Measurements from ENCODE around the gene TMEM255A.
"Not testable (repeated sequence)": the region's sequence is repeated elsewhere in the genome, so short reads cannot be mapped to it uniquely, and the experiment has no call there.

TMEM255A gene

GRCh38 chrX:120310861-120311726 lies at the start of gene TMEM255A:
TMEM255A (minus strand) TSS chrX:120311461; CDS start chrX:120311309, 152 bp downstream.
- DNase-seq (ENCODE audit: low read depth), result no peak

GRCh38 chrX:120358737-120359456 lies 47.6 kb upstream of the TMEM255A start:
- no peak for DNase-seq (ENCODE audit: low read depth)

DNA sequence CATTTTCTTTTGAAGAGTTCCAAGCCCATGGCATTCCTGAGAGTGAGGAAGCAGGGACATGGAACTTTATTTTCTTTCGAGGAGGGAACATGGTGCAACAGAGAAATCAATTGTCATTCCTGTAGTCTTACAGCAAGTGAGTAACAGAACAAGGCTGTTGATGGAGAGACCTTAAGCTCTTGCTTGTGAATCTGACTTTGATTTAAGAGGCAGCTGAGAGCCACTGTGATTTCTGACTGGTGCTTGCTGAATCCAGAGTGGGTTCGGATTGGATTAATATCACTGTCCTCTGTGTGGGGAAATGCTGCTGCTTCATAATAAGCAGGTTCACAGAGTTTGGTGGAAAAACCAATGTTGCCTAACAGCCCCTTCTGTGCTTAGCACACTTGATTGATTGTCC lies 45.9 kb upstream of the TMEM255A start:
- DNase-seq (ENCODE audit: low read depth), result no peak

DNA sequence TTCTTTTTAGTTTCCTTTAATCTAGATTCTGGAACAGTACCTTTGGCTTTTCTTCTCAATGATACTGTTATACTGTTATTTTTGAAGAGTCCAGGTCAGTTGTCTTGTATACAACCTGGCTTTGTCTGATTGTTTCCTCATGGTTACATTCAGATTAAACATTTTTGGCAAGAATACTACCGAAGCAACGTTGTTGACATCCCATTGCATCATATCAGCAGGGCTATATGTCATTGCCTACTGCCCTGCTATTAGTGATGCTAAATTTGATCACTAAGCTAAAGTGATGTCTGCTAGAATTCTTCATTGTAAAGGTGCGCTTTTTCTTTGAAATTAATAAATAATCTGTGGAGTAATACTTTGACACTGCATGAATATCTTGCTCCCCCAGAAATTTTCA lies 44.8 kb upstream of the TMEM255A start:
- DNase-seq (ENCODE audit: low read depth), result no peak

DNA sequence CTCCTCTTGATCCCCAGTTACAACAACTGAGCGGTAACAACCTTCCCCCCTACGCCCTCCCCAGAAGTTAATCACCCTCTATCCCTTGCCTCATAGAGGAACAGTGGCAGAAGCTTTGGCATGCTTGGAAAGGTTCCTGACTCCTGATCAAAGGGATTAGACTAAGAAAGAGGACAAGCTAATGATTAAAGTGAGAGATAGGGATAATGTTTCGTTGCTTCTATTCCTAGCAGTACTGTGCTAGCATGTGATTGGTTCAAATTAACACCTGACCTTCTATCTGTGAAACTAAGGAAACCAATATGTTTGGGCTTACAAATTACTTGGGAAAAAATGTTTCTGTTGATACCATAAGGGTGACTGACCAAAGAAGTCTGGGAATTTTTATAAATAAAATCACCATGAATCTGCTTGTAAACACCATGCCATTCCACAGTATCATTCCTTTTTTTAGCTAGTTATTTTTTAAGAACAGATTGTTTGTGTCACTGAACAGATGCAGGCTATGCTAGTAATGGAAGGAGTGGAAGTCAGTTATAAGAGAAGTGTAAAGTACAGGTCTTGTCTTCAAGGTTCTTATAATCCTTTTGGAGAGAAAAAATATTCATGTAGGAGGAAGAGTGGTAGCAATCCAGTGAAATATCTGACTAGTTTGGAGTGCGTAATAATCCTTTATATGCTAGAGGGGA lies 39.3 kb upstream of the TMEM255A start:
- no peak for DNase-seq (ENCODE audit: low read depth)

- DNase-seq (ENCODE audit: low read depth), result not testable (repeated sequence)
Observed at GRCh38 chrX:120344566-120344965, 33.3 kb upstream of the TMEM255A start.

GRCh38 chrX:120336899-120337298 lies 25.6 kb upstream of the TMEM255A start:
- DNase-seq (ENCODE audit: low read depth), result no peak

- no peak for DNase-seq (ENCODE audit: low read depth)
Observed at GRCh38 chrX:120335289-120335688, 24.0 kb upstream of the TMEM255A start.

- no peak for DNase-seq (ENCODE audit: low read depth)
Observed at GRCh38 chrX:120334603-120335002, 23.3 kb upstream of the TMEM255A start.

- no peak for DNase-seq (ENCODE audit: low read depth)
Observed at GRCh38 chrX:120334151-120334550, 22.9 kb upstream of the TMEM255A start.

- no peak for DNase-seq (ENCODE audit: low read depth)
Observed at GRCh38 chrX:120332394-120332793, 21.1 kb upstream of the TMEM255A start.

DNA sequence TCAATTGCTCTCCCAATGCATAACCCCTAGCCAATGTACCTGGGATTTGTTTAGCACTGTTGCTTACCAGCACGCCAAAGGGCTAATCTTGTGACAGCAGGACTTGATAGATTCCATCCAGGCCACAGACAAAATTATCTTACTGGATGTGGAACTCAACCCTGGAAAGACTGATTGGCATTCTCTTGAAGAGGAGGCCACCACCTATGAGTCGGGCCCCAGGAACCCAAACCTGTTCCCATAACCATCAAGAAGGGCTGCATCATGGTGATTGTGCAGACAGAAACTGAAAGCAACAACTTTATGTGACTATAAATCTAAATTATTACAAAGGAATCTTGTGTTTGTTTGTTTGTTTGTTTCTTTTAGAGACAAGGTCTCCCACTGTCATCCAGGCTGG lies 19.9 kb upstream of the TMEM255A start:
- DNase-seq (ENCODE audit: low read depth), result no peak

- no peak for DNase-seq (ENCODE audit: low read depth)
Observed at GRCh38 chrX:120321520-120322281, 10.4 kb upstream of the TMEM255A start.

DNA sequence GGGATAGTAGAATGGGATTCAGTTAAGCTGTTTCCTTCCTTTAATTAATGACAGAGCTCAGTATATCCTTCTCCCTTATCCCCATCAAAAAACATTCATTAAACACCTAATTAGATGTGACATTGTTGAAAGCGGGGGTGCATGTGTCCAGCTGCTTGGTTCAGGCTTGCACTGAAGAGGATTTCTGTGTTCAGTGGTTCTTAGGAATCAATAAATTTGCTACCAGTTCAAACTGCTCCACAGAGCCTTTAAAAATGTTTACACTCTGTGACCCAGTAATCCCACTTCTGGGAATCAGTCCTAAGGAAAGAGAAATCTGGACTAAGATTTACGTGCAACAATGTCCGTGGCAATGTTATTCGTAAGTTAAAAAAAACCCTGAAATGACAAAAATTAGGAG lies 7.2 kb upstream of the TMEM255A start:
- no peak for DNase-seq (ENCODE audit: low read depth)

DNA sequence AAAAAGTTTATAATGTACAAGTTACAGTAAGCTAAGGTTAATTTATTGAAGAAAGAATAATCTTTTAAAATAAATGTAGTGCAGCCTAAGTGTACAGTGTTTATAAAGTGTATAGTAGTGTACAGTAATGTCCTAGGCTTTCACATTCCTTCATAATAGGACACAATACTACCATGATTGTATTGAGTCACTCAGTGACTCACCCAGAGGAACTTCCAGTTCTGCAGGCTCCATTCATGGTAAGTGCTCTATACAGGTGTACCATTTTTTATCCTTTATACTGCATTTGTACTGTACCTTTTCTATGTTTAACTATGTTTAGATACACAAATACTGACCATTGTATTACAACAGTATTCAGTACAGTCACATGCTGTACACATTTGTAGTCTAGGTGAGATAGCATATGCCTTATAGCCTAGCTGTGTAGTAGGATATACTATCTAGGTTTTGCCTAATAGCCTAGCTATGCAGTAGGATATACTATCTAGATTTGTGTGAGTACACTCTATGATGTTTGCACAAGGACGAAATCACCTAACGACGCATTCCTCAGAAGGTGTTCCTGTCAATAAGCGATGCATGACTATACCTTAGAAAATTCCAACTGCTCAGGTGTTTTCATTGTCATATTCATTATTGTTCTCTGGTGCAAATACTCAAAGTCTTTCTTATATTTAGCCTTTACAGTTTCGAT lies 5.5 kb upstream of the TMEM255A start:
- DNase-seq (ENCODE audit: low read depth), result no peak

DNA sequence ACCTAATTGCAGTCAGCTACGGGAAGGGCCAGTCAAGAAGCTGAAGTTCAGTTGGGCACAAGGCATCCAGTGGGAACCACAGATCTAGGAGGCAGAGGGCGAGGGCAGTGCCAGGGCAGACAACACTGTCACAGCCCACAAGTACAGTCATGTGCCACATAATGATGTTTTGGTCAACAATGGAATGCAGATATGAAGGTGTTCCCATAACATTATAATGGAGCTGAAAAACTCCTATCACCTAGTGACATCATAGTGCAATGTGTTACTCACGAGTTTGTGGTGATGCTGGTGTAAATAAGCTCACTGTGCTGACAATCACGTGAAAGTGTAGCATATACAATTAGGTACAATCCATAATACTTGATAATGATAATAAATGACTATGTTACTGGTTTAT lies 4.5 kb upstream of the TMEM255A start:
- DNase-seq (ENCODE audit: low read depth), result no peak

DNA sequence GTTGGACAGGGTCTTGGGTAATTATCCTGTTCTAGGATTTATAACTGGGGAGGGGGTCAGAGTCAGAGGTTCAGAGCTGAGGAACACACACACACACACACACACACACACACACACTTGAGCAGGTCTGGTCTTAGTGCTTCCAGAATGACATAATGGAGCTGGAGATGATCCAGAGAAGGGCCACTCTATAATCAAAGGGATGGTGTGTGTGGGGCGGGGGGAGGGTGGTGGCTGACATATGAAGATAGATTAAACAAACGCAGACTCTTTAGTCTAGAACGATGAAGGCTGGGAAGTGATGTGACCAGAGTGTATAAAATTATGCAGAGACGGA lies 434 bp upstream of the TMEM255A start:
- DNase-seq (ENCODE audit: low read depth), result no peak

DNA sequence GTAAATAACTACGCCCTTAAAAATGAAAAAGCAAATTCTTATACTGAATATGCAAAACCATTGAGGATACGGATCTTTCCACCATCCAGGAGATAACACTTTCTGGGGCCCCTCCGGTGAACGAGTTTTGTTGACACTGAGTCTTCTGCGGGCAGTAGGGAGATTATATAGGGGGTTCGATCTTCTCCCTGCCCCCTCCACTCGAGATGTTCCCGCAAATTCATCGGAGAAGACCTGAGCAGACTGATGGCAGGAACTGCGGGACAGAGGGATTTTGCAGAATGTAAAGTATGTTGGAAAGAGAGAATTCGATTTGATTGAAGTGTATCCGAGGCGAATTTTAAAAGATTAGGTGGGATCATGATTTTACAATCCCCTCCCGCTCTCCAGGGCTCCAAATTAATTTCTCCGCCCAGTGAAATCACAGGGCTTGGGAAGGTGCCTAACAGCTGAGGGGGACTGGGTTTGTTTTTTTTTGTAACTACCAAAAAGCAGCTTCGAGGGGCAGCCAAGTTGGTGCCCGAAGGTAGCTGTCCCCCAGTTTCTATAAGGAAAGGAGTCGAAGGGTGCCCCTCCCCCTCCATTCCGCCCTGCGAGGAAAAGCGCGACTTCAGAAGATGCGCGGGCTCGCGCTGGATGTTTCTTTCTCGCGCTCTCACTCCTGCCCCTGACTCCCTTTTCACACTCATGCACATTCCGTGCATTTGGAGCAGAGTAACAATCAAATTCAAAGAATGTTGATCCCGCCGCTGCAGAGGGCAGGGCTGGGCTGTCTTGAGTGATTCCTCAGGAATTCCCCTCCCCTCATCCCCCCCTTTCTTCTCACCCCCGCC lies 1.2 kb downstream of the TMEM255A start:
- no peak for DNase-seq (ENCODE audit: low read depth)

- peak; percentile 51 for DNase-seq (ENCODE audit: low read depth)
Observed at GRCh38 chrX:120308959-120309872, 2.0 kb downstream of the TMEM255A start.

DNA sequence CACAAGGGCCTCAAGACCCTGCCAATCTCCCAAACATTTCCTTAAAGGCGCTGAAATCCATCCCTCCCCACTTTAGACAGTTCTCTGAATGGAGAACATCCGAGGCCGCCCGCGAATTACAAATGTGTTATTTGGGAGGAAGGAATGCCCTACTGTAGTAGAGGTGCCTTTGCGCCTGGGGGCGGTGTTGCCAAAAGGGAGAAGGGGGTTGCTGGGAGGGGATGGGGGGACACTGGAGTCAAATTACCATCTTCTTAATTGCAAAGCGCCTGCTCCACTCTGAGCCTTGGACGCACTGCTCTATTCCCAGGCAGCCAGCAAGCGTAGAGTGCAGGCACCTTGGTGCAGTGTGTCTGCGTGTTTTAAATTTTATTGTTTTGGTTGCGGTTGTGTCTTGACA lies 2.7 kb downstream of the TMEM255A start:
- DNase-seq (ENCODE audit: low read depth), result no peak
